Erythroblast (primary cell): Measurements from ENCODE around the gene ADAM29.
"Not testable (repeated sequence)": the region's sequence is repeated elsewhere in the genome, so short reads cannot be mapped to it uniquely, and the experiment has no call there.

ENCODE experiments used
- DNase-seq, 2 experiments: peaks; one replicate each; lab custom pipeline; 2025; lab: John Stamatoyannopoulos, UW
- GATA1 ChIP-seq: IDR thresholded peaks from 2 replicates; pipeline ENCODE4 v1.6.1; 2011; ENCODE audit warnings: low read depth, mild to moderate bottlenecking, control low read depth, low read length, moderate library complexity
- POLR2A ChIP-seq: IDR thresholded peaks from 2 replicates; pipeline ENCODE4 v1.6.1; 2011; ENCODE audit warnings: mild to moderate bottlenecking, low read length

ADAM29 gene

DNA sequence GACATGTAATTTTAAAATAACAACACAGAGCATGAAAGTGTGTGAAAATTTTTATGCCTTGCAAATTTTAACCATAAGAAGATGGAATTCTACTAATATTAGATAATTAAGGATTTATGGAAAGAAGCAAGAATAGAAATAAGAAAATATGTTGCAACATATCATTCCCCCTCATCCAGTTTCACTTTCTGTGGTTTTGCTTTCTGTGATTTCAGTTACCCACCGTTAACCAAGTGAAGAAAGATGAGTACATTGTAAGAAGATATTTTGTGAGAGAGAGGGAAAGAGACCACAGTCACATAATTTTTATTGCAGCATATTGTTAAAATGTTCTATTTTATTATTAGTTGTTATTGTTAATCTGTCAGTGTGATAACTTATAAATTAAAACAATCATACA is 77.9 kb downstream of the ADAM29 start:
- no peak for DNase-seq
- TF ChIP-seq POLR2A (no peak), GATA1 (no peak)

DNA sequence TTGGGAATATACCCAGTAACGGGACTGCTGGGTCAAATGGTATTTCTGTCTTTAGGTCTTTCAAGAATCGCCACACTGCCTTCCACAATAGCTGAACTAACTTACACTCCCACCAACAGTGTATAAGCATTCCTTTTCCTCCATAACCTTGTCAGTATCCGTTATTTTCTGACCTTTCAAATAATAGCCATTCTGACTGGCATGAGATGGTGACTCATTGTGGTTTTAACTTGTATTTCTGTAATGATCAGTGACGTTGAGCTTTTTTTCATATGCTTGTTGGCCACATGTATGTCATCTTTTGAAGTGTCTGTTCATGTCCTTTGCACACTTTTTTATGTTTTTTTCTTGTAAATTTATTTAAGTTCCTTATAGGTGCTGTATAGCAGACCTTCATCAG is 81.2 kb downstream of the ADAM29 start:
- no peak for DNase-seq
- TF ChIP-seq GATA1, result no peak
- TF ChIP-seq POLR2A, result no peak

DNA sequence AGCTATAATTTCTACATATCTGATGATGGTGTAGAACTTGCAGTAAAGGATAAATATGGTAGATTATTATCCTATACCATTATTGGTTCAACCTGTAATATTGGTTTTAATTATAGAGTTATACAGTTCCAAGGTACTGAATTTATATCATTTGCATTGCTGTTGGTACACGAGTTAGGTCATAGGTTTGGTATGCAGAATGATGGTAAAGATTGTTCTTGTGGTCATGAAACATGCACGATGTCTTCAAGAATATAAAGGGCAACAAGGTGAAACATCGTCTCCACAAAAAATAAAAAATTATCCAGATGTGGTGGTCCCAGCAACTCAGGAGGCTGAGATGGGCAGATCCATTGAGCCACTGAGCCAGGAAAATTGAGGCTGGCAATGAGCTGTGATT is 99.6 kb downstream of the ADAM29 start:
- no peak for DNase-seq
- TF ChIP-seq GATA1 (no peak), POLR2A (no peak)

DNA sequence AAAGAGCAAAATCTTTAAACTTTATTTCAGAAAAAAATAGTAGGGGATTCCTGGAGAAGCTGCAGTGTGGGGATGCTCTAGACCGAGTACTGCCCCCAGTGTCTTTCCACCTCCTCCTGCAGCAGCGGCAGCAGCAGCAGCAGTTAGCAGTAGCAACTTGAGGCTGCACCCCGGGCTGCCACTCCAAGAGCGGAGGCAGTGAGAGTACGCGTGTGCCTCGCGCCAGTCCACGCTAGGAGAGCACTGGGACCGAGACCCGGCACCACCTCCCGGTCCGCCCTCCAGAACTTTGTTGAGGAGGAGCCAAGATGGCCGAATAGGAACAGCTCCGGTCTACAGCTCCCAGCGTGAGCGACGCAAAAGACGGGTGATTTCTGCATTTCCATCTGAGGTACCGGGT is 101.3 kb downstream of the ADAM29 start:
- not testable (repeated sequence) for DNase-seq
